ENCODE results near the gene GNG12. TPM values are rescaled to one million over a fixed set of nuclear protein-coding genes. Genes with fewer than 3 reads are reported as not detected.

The GNG12 gene
- total RNA-seq, 2 donors from 2014 or later: 0.32 to 0.34 TPM

- no peak for DNase-seq
- Mint-ChIP-seq H3K36me3 (ENCODE audit: insufficient read depth in 2 of 2) (no peaks in the 10 kb centered on the region), H3K27ac (no peak overlapping the region), H3K4me3 (no peak overlapping the region), H3K27me3 (ENCODE audit: low read depth) (no peaks in the 10 kb centered on the region), H3K4me1 (ENCODE audit: low read depth) (peaks cover 9% of the 10 kb centered on the region), H3K9me3 (no peaks in the 10 kb centered on the region)
- no peak for ATAC-seq (replicated peaks in 1 of 2)
These were observed 111.5 kb downstream of the GNG12 start for GRCh38 chr1:67721650-67722291.

GRCh38 chr1:67721112-67721511 is 112.2 kb downstream of the GNG12 start:
- ATAC-seq (replicated peaks in 1 of 2) (no peak), DNase-seq (no peak)
- Mint-ChIP-seq H3K9me3 (no peaks in the 10 kb centered on the region), H3K27me3 (ENCODE audit: low read depth) (no peaks in the 10 kb centered on the region), H3K4me3 (no peak overlapping the region), H3K4me1 (ENCODE audit: low read depth) (peaks cover 5% of the 10 kb centered on the region), H3K27ac (no peak overlapping the region), H3K36me3 (ENCODE audit: insufficient read depth in 2 of 2) (no peaks in the 10 kb centered on the region)

GRCh38 chr1:67719329-67720196 is 113.7 kb downstream of the GNG12 start:
- Mint-ChIP-seq H3K4me3 (no peak overlapping the region), H3K4me1 (ENCODE audit: low read depth) (no peaks in the 10 kb centered on the region), H3K36me3 (ENCODE audit: insufficient read depth in 2 of 2) (no peaks in the 10 kb centered on the region), H3K9me3 (no peaks in the 10 kb centered on the region), H3K27ac (no peak overlapping the region), H3K27me3 (ENCODE audit: low read depth) (no peaks in the 10 kb centered on the region)
- no peak for ATAC-seq (replicated peaks in 1 of 2)
- DNase-seq: no peak

GRCh38 chr1:67717876-67718275 is 115.4 kb downstream of the GNG12 start:
- H3K27ac Mint-ChIP-seq: no peak overlapping the region
- ATAC-seq (replicated peaks in 1 of 2) (no peak), DNase-seq (no peak)
- H3K27me3 Mint-ChIP-seq (ENCODE audit: low read depth): no peaks in the 10 kb centered on the region
- H3K36me3 Mint-ChIP-seq (ENCODE audit: insufficient read depth in 2 of 2): no peaks in the 10 kb centered on the region
- H3K4me3 Mint-ChIP-seq: no peak overlapping the region
- no peaks in the 10 kb centered on the region for H3K9me3 Mint-ChIP-seq
- no peaks in the 10 kb centered on the region for H3K4me1 Mint-ChIP-seq (ENCODE audit: low read depth)

- Mint-ChIP-seq H3K4me3 (no peak overlapping the region), H3K36me3 (ENCODE audit: insufficient read depth in 2 of 2) (no peaks in the 10 kb centered on the region), H3K9me3 (no peaks in the 10 kb centered on the region), H3K27ac (no peak overlapping the region), H3K27me3 (ENCODE audit: low read depth) (no peaks in the 10 kb centered on the region), H3K4me1 (ENCODE audit: low read depth) (no peaks in the 10 kb centered on the region)
- no peak for DNase-seq
- no peak for ATAC-seq (replicated peaks in 1 of 2)
These were observed 116.5 kb downstream of the GNG12 start for GRCh38 chr1:67716800-67717199.

- no peaks in the 10 kb centered on the region for H3K4me1 Mint-ChIP-seq (ENCODE audit: low read depth)
- no peaks in the 10 kb centered on the region for H3K9me3 Mint-ChIP-seq
- no peaks in the 10 kb centered on the region for H3K27me3 Mint-ChIP-seq (ENCODE audit: low read depth)
- no peak overlapping the region for H3K4me3 Mint-ChIP-seq
- no peaks in the 10 kb centered on the region for H3K36me3 Mint-ChIP-seq (ENCODE audit: insufficient read depth in 2 of 2)
- no peak overlapping the region for H3K27ac Mint-ChIP-seq
- DNase-seq (no peak), ATAC-seq (replicated peaks in 1 of 2) (no peak)
These were observed 117.4 kb downstream of the GNG12 start for GRCh38 chr1:67715819-67716218.

GRCh38 chr1:67713057-67713846 is 120.0 kb downstream of the GNG12 start:
- Mint-ChIP-seq H3K4me3 (no peak overlapping the region), H3K27me3 (ENCODE audit: low read depth) (no peaks in the 10 kb centered on the region), H3K36me3 (ENCODE audit: insufficient read depth in 2 of 2) (no peaks in the 10 kb centered on the region), H3K9me3 (no peaks in the 10 kb centered on the region), H3K4me1 (ENCODE audit: low read depth) (no peaks in the 10 kb centered on the region), H3K27ac (no peak overlapping the region)
- DNase-seq (no peak), ATAC-seq (replicated peaks in 1 of 2) (no peak)

- Mint-ChIP-seq H3K27ac (no peak overlapping the region), H3K4me1 (ENCODE audit: low read depth) (no peaks in the 10 kb centered on the region), H3K9me3 (no peaks in the 10 kb centered on the region), H3K4me3 (no peak overlapping the region), H3K36me3 (ENCODE audit: insufficient read depth in 2 of 2) (no peaks in the 10 kb centered on the region), H3K27me3 (ENCODE audit: low read depth) (no peaks in the 10 kb centered on the region)
- ATAC-seq (replicated peaks in 1 of 2): no peak
- DNase-seq: no peak
These were observed 121.4 kb downstream of the GNG12 start for GRCh38 chr1:67711855-67712212.

- H3K4me3 Mint-ChIP-seq: no peak overlapping the region
- ATAC-seq (replicated peaks in 1 of 2): no peak
- H3K4me1 Mint-ChIP-seq (ENCODE audit: low read depth): no peaks in the 10 kb centered on the region
- no peaks in the 10 kb centered on the region for H3K36me3 Mint-ChIP-seq (ENCODE audit: insufficient read depth in 2 of 2)
- no peak overlapping the region for H3K27ac Mint-ChIP-seq
- H3K27me3 Mint-ChIP-seq (ENCODE audit: low read depth): no peaks in the 10 kb centered on the region
- no peak for DNase-seq
- H3K9me3 Mint-ChIP-seq: no peaks in the 10 kb centered on the region
These were observed 122.0 kb downstream of the GNG12 start for GRCh38 chr1:67711158-67711854.

- Mint-ChIP-seq H3K4me1 (ENCODE audit: low read depth) (no peaks in the 10 kb centered on the region), H3K9me3 (no peaks in the 10 kb centered on the region), H3K27me3 (ENCODE audit: low read depth) (no peaks in the 10 kb centered on the region), H3K36me3 (ENCODE audit: insufficient read depth in 2 of 2) (no peaks in the 10 kb centered on the region), H3K27ac (no peak overlapping the region), H3K4me3 (no peak overlapping the region)
- ATAC-seq (replicated peaks in 1 of 2) (no peak), DNase-seq (no peak)
These were observed 122.8 kb downstream of the GNG12 start for GRCh38 chr1:67710417-67710816.

GRCh38 chr1:67708606-67709005 is 124.7 kb downstream of the GNG12 start:
- Mint-ChIP-seq H3K4me1 (ENCODE audit: low read depth) (no peaks in the 10 kb centered on the region), H3K36me3 (ENCODE audit: insufficient read depth in 2 of 2) (no peaks in the 10 kb centered on the region), H3K9me3 (no peaks in the 10 kb centered on the region), H3K4me3 (no peak overlapping the region), H3K27ac (no peak overlapping the region), H3K27me3 (ENCODE audit: low read depth) (no peaks in the 10 kb centered on the region)
- ATAC-seq (replicated peaks in 1 of 2) (no peak), DNase-seq (no peak)

- no peaks in the 10 kb centered on the region for H3K36me3 Mint-ChIP-seq (ENCODE audit: insufficient read depth in 2 of 2)
- H3K27ac Mint-ChIP-seq: no peak overlapping the region
- no peaks in the 10 kb centered on the region for H3K27me3 Mint-ChIP-seq (ENCODE audit: low read depth)
- no peaks in the 10 kb centered on the region for H3K9me3 Mint-ChIP-seq
- no peak overlapping the region for H3K4me3 Mint-ChIP-seq
- peaks cover 6% of the 10 kb centered on the region for H3K4me1 Mint-ChIP-seq (ENCODE audit: low read depth)
- ATAC-seq (replicated peaks in 1 of 2): no peak
- DNase-seq: no peak
These were observed 127.4 kb downstream of the GNG12 start for GRCh38 chr1:67705735-67706453.
